ENCODE data around the gene CNTNAP2.

- no peak for TF ChIP-seq TARDBP (IDR thresholded peaks at IDR 0.05)
- TF ChIP-seq FOXK2 (IDR thresholded peaks at IDR 0.05): no peak
- no peak for TF ChIP-seq BHLHE40 (IDR thresholded peaks at IDR 0.05; ENCODE audit: borderline replicate concordance)
- TF ChIP-seq SP1 (IDR thresholded peaks at IDR 0.05): no peak
- no peak for TF ChIP-seq NFRKB (IDR thresholded peaks at IDR 0.05)
- TF ChIP-seq FOXM1 (IDR thresholded peaks at IDR 0.05; ENCODE audit: borderline replicate concordance): no peak
Measured at GRCh38 chr7:148368562-148368961, 2252.0 kb downstream of the CNTNAP2 start.
